HG02970 (cell line): ENCODE measurements around the gene SLC17A6.

ENCODE experiments used
- ATAC-seq: cut with Tn5 transposase; IDR thresholded peaks from one replicate; pipeline ENCODE4 v1.9.1; 2021; ENCODE audit warnings: mild to moderate bottlenecking, moderate library complexity, moderate number of reproducible peaks; ENCODE audit not compliant: unreplicated experiment, low FRiP score

The SLC17A6 gene

DNA sequence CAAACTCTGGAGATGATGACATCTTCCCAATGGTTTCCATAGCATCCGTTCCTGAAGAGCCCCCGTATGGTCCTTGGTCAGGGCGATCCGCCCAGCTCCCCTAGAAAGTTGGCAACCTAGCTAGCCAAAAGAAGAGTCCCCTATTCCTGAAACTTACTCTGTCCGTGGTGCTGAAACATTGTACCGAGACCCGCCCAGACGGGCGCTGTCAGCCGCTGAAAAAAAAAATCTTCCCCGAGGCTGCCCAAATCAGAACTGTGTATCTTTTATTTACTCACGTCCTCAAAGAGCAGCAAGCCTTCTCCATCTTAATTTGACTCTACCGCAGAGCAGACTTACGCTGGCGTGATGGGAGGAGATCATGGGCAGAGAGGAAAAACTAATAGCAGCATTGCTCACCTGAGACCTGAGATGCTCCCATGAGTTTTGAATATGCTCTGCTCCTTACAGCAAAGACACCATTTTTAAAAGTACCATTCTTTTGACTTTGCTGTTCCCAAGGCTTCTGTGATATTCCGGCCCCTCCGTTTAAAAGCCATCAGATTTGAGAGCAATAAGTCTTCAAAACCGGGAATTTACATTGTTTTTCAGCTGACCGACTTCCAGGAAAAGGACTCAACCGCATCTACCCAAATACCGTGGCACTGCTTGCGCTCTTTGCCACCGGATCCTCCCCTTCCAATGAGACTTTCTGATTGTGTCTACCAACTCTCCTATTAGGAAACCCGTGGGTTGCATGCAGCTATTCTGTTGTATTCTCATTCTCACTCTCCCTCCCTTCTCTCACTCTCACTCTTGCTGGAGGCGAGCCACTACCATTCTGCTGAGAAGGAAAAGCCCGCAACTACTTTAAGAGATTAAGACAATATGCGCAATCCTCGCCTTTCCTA lies at the start of gene SLC17A6:
SLC17A6 (plus strand) TSS at position 786 of the 890 bp plus-strand sequence. CDS start 153 bp downstream, outside the sequence.
- ATAC-seq, result no peak

DNA sequence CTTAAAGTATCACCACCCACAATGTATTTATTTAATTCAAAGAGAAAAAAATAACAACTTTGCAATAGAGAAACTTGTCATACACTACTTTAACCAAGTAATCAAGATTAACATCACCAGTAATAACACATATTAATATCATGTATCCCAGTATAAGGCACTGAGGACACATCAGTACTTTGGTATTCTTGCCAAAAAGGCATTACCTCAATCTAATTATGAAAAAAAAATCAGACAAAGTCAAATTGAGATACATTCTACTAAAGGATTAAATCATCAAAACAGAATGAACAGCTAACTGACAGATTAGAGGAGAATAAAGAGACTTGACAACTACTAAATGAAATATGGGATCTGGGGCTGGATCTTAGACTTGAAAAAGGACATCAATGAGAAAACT lies 35.8 kb upstream of the SLC17A6 start:
- ATAC-seq, result no peak

DNA sequence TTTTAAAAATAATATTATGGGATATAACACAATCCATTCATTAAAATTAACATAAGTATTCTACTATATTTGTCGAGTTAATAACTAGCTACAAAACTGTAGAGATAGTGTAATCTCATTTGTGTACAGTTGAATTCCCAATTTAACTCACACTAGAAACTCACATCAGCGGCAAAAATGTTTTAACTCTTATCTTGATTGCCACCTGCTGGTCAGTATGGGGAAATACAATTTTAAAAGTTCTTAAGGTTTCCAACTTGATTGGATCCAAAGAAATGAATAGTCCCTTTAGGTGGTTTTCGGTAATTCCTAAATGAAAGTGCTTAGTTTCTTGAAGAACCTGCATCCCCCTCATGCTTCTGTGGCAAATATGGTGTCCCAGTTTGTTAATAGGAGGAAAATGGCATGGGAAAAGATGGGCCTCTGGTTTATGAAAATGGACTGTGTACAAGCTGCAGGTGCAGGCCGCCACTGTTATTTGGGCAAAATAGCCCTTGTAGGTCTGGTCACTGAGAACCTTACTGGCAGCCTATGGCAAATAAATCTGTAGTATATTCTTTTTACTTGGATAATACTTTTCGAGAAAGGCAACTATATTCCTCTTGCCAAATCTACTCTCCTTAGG lies 33.7 kb upstream of the SLC17A6 start:
- no peak for ATAC-seq

DNA sequence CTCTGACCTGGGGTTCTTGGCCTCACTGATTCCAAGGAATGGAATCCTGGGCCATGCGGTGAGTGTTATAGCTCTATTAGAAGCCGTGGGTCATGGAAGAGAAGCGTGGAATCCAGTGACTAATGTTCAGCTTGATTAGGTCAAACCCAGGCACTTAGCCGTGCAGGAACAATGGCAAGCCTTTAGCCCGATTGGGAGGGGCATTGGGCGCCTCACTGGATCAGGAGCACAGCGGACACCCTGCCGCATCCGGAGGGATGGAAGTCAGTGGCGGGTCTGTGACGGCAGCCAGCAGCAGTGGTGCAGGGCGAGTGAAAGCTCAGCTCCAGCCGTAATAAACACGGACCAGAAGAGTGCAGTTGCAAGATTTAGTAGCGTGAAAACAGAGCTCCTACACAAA lies 20.5 kb upstream of the SLC17A6 start:
- ATAC-seq, result no peak

DNA sequence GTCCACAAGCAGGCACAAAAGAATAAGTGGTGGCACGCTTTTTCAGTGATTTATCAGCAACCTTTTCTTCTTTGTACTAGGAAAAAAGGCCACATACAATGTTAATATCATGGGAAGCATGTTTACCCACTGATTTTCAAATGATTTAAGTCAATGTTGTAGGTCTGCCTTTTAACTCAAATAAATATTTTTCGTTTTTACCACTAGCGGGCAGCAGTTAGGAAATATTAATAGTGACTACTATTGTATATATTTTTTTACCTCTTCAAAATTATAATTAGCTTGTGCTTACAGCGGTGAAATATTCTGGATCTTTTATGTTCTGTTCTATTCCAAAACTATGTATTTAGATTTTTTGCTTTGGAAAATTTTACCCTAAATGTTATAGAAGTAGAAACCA lies 6.4 kb upstream of the SLC17A6 start:
- ATAC-seq, result no peak

DNA sequence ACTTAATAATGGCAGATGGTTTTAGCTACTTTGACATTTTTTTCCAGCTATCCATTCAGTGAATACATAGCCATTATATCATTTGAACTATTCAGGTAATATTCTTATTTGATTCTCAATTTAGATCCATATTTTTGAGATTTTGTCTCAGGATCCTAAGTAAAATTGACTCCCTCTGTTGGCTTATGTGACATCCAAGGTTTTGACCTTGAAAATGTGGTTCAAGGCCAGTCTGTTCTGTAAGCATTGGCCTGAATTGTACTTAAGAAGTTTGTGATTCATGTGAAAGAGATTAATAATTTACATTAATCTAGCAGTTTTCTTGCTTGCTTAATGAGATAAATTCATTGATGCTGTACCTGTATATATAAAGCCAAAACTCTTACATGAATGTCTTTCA lies 1.6 kb upstream of the SLC17A6 start:
- no peak for ATAC-seq

DNA sequence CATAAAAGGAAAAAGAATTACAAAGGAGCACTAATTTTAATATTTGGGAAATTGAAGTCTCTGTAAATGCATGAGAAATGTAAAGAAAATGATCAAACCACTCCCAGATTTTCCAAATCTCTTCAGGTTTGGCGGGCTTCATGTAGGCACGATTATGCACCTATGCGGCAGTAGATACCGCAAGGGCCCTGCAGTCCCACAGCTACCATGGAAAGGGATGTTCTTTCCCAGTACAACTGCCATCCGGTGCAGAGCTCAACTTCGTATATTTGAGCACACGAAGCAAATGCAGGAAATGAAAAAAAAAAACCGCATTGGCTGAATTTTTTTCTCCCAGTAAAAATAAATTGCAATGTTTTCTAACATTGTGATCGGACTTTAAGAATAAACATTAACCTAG lies 1.4 kb downstream of the SLC17A6 start:
- no peak for ATAC-seq

DNA sequence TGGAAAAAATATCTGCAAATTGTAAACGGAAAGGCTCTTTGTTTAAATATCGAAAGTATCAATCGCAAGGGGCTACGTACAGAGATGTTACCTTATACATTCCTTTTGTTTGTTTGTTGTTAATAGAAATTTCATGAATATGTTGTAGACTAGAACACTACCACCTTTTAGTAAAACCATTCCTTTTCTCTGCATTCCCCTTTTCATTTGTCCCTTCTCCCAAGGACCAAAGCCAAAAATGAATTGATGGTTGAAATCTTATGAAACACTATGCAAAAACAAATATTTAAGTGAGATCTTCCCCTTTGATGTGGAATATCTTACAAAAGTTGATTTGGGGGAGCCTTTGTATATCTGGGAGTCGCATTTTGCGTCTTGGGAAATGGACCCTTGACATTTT lies 2.1 kb downstream of the SLC17A6 start:
- no peak for ATAC-seq

DNA sequence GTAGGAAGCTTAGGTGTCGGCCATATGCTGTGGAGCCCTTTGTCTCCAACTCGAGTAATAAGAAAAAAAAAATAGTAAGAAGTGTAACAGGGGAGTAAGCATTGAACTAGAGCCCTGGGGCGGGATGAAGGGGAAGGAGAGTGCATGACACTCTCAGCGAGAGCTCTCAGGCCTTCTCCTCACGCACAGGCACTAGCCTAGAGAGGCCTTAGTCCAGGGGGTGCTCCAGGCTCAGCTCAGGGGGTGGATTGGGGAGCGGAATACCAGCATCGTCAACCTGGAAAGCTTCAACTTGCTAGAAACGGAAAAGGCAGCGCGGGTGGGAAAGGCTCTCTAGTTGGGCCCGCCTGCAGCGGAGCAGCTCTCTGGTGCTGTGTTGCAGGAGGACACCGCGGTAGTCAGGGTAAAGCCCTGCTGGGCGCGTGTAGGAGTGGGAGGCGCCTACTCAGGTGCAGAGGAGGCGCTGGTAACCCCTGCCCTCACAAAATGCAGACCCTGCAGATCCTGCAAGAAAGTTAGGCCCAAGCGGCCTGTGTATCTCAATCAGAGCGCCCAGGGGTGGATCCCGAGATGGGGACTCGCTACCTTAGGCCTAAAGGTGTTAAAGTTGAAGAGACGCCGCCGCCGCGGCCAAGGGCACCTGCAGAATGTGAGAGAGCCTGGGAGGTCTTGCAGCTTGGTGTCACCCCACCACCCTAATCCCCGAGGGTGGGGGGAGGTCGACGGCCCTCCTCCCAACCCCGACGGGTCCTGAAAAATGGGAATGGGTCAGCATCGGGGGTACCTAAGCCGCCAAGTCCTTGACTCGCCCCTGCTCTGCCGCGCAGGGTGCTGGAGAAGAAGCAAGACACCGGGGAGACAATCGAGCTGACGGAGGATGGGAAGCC lies 2.8 kb downstream of the SLC17A6 start:
- no peak for ATAC-seq

DNA sequence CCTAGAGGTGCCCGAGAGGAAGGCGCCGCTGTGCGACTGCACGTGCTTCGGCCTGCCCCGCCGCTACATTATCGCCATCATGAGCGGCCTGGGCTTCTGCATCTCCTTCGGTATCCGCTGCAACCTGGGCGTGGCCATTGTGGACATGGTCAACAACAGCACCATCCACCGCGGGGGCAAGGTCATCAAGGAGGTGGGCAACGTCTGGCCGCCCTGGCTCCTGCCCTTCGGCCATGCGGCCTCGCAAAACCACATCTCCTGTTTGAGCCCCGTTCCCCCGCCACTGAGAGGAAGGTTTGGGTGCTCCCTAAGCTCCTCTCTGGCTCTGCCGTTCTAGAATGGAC lies 3.4 kb downstream of the SLC17A6 start:
- ATAC-seq, result no peak

DNA sequence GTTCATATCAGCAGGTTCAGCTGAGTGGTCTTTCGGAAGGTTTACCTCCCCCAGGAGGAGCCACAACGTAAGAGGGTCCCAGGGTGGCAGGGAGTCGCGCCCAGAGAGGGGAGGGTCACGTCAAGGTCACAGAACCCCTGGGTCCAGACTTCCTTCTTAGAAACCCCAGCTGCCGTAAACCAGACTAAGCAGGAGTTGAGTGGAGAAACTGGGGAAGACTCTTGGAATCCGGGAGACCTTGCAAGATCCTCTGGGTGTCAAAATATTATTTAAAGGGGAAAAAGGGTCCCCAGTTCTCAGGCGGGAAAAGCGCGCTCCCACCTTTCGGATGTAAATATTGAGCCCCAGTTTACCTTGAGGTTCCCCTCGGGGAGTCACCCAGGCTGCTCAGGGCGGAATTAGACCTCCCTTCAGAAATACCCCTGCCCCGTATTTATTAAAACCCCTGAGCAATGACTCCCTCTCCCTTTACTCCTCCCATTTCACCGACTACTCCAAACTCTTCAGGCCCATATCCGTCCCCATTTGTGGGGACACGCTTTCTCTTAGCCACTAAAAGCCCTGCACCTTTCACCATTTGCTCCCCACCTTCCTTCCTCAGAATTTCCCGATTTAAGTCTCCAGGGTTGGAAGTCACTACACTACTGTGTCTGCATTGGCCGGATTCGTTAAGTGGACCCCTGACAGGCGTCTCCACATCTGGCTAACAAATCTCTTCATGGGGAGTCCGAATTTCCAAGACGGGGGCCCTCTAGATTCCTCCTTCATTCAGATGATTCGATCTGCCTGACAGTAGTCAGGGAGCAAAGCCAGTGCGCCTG lies 4.2 kb downstream of the SLC17A6 start:
- no peak for ATAC-seq

DNA sequence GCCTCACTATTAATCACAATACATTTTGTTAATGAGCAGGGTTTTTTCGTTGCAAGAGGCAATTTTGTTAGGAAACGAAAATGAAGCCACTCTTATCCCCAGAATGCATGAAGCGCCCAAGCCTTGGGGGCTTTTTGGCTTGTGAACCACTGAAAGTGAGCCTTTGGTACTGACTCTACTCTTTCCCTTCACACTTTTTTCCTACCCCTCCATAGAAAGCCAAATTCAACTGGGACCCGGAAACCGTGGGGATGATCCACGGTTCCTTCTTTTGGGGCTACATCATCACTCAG lies 4.8 kb downstream of the SLC17A6 start:
- ATAC-seq, result no peak

DNA sequence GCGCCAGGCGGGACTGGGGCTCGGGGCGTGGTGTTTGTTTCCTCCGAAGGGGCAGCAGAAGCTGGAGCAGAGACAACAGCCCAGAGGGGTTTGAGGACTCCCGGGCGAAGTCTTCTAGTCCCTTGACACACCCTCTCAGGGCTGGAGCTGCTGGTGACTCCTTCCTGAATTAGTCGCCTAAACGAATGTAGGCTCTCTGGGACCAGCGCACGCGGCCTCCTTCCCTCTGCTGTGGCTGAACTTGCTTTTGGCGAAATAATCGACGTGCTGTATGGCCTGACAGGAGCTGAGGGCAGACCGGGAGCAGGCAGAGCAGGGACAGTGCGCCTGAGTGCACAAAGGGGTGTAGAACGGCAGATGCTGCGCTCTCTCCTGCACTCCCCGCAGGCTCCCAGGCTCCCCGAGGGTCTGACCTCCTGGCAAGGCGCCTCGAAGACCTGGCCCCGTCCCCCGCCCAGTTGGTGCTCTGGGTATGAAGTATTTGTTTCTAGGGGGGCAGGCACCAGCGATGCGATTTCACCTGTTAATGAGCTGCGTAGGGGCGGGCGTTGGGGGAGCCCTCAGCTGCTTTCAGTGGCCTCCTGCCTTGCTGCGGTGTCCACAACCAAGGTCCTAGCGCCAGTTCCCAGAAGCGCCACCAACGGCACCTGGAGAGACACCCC lies 5.3 kb downstream of the SLC17A6 start:
- no peak for ATAC-seq

DNA sequence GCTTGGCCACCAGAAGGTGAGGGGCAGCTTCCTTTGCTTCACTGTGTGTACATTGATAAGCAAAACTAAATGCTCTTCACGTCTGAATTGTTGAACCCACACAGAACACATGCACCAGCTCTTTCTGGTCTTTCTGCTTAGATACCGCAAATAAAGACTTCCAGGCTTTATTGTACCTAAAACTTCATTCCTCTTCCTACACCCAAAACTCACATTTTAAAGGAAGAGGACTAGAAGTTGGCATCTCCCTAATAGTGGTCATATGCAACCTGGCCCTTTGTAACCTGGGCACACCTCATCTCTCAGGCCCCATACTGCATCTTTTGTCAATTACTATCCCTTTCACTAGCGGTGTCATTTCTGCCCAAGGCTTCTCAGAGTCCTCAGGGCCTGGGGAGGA lies 5.9 kb downstream of the SLC17A6 start:
- no peak for ATAC-seq

DNA sequence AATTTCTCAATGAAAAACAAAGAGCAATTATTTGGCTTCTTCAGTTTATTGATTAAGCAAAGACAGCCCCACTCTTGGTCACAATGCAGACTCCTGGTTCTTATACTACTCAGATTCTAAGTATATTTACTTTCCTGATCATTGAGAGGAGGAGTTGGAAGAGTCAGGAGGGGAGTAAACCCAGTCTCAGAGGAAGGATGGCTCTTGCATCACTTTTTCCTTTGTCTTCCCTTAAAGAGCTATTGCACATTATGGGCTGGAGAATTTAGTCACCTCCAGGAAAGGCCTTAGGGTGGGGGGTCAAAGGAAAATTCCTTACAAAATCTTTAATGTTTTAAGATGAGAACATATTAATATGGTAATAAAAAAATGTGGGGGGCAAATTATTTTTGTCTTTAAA lies 8.1 kb downstream of the SLC17A6 start:
- no peak for ATAC-seq

DNA sequence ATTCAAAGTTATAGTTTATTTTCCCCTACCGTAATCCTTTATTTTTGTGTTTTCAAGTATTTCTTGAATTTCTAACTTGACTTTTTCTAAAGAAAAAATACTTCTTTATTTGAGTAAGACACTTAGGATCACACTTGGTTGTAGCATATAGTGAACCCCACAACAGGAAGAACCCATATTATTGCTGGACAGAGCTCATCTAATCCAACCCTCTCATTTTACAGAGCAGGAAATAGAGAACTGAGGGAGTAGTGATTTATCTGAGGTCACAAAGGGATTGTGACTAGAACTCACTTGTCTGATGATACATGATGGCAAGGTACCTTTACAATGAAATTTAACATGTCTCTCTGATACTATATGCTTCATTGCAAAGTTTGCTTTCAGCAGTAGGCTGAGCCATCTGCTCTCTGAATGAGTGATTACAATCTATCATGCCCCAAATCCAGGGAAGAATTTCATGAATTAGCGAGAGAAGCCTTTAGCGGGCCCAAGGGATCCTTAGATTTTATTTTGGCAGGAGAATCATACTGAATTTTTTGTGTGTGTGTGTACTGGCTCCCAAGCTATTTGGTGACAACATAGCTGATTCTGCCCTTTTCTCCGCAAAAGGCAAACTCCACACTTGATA lies 9.8 kb downstream of the SLC17A6 start:
- ATAC-seq, result no peak

DNA sequence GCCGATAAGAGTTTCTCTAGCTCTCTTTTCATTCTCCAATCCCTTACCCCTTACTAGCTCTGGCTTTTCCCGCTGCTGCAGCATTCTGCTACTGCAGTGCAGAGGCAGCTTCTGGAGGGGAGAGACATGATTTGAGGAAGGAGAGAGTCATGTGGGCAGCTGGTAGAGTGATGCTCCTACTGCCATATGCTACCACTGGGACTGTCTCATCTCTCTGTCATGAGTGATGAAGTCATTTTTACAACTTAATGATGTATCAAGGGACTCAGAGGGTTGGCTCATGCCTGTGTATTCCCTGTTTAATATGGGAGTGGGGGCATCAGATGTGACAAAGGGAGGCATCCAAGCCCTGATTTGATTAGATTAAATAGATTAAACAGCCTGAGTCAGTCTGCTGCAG lies 11.3 kb downstream of the SLC17A6 start:
- ATAC-seq, result no peak

DNA sequence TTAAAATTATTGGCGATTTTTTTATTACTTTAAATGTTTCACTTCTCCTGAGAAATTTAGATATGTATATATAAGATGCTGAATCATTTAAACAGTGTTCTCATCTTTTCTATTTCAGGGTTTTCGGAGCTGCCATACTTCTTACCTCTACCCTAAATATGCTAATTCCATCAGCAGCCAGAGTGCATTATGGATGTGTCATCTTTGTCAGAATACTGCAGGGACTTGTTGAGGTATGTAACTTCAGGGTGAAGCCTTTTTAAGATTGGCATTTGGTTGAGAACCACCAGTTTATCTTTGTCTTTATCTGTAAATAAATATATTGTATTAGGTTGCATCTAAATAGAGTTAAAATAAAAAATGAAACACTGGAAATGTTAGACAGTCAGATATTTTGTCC lies 21.1 kb downstream of the SLC17A6 start:
- ATAC-seq, result no peak

DNA sequence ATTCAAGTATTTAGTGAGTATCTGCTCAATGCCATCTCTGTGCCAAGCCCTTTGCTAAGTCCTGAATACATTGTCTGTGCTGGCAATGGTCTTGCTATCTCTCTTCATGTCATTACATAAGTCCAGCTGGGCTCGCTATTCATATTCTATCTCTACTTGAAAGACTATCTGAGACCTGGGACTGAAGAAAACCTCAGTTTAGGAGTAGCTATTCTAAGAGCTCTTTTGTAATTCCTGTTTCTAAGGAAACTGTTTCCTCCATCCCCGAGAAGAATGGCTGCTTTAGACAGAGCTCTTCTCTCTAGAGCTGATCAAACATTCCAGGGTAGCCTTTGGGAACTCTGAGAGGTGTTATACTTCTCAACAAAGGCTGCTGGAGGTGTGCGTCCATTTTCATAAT lies 33.0 kb downstream of the SLC17A6 start:
- ATAC-seq, result no peak

DNA sequence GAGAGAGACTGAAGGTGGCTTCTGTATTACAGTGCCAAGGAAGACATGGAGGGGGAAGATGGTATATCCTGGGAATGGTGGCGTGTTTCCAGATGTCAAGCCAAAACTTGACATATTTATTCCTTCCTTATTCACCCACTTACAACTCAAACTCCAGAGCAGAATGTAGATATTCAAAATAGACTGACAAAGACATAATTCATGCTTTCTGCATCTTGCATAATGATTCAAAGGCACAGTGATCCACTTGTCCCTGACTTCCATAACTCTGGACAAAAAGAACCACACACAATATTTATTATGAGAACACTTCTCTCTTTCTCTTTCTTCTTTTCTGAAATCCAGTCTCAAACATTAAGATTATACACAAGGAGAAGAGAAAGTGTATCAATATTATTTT lies 48.9 kb downstream of the SLC17A6 start:
- ATAC-seq, result no peak
